ENCODE results near the gene TEDC1.

DNA sequence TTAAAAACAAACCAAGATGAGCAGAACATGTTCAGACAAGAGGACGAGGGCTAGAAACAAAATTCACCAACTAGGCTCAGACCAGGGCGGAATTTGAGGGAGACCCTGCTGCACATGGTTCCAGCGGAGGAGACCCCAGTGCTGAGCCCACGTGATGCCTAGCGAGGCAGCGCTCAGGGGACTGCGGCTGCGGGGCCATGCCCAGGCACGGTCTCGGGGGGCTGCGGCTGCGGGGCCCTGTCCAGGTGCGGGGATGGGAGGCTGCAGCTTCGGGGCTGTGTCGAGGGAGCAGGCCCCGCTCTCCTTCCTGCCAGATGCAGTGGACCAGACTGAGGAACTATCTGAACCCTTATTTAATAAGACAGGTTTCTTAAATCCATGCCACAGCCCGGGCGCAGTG, 29.1 kb upstream of the TEDC1 start:
- TF ChIP-seq, protein P1, sequence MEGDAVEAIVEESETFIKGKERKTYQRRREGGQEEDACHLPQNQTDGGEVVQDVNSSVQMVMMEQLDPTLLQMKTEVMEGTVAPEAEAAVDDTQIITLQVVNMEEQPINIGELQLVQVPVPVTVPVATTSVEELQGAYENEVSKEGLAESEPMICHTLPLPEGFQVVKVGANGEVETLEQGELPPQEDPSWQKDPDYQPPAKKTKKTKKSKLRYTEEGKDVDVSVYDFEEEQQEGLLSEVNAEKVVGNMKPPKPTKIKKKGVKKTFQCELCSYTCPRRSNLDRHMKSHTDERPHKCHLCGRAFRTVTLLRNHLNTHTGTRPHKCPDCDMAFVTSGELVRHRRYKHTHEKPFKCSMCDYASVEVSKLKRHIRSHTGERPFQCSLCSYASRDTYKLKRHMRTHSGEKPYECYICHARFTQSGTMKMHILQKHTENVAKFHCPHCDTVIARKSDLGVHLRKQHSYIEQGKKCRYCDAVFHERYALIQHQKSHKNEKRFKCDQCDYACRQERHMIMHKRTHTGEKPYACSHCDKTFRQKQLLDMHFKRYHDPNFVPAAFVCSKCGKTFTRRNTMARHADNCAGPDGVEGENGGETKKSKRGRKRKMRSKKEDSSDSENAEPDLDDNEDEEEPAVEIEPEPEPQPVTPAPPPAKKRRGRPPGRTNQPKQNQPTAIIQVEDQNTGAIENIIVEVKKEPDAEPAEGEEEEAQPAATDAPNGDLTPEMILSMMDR (IDR thresholded peaks at IDR 0.05; ENCODE audit: low read depth, low read length, poor library complexity, severe bottlenecking) = no peak
- no peak for TF ChIP-seq EZH2phosphoT487 (IDR thresholded peaks at IDR 0.05; ENCODE audit: borderline replicate concordance, low read length)
